Measurements from ENCODE around the gene BCL2L13. TPM values are rescaled to one million over a fixed set of nuclear protein-coding genes. Genes with fewer than 3 reads are reported as not detected.

The BCL2L13 gene
- total RNA-seq, 6 donors from 2014 or later: 40.4 to 67.1 (median 45.7) TPM

DNA sequence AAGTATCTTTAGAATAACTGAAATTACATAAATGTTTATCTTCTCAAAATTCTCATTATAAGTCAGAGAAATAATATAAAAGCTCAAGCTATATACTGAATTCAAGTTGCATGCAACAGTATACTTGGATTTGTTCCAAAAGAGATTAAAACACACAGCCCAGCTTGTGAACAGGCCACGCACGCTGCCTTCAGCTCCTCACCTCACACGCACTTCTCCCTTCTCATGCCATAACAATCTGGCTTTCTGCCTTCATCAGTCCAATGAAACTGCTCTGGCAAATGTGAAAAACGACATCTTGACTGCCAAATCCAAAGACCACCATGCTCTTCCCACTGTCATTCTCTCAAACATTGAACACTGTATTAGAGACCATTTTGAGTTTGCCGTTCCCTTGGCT lies 32.1 kb upstream of the BCL2L13 start:
- no peak overlapping the region for H3K27ac ChIP-seq
- ATAC-seq (ENCODE audit: low FRiP score in 2 of 2): no peak
- H3K36me3 ChIP-seq: peaks cover 0 to 83% (median 26%) of the 10 kb centered on the region in 4 donors
- DNase-seq: no peak
- no peaks in the 10 kb centered on the region for H3K27me3 ChIP-seq
- no peak overlapping the region for H3K4me3 ChIP-seq
- H3K9me3 ChIP-seq: no peaks in the 10 kb centered on the region
- WGBS, 2 donors: 70 to 76% methylated on average over 5 of the region's 5 CpGs
- peaks cover 0 to 5% (median 2%) of the 10 kb centered on the region in 4 donors for H3K4me1 ChIP-seq
- TF ChIP-seq POLR2AphosphoS5 (IDR thresholded peaks at IDR 0.05): no peak

DNA sequence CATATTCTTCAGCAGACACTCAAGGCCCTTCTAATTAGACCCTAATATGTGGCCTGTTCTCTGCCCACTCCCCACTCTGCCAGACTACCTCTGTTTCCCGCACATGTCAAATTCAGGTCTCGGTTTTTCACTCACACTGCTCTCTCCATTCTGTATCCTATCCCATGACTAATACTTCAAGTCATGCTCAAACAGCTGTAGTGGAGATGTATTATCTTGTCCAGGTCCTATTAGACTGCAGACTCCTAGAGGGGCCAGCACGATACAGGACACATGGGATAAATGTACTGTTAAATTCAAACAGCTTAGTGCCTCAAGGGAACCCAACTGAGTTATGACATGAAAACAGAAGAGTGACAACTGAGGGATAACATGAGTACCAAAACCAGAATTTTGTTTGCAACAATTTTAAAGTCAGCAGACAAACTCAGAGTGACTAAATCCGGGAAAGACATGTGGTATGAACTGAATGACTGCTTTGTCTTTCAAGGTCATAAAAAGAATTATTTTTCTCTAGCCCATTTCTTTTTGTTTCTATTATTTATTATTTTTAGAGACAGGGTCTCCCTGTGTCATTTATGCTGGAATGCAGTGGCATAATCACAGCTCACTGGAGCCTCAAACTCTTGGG lies 30.6 kb upstream of the BCL2L13 start:
- no peak for TF ChIP-seq EP300 (IDR thresholded peaks at IDR 0.05)
- no peak for TF ChIP-seq POLR2AphosphoS5 (IDR thresholded peaks at IDR 0.05)
- no peak for TF ChIP-seq POLR2A (IDR thresholded peaks at IDR 0.05)
- TF ChIP-seq, protein P1, sequence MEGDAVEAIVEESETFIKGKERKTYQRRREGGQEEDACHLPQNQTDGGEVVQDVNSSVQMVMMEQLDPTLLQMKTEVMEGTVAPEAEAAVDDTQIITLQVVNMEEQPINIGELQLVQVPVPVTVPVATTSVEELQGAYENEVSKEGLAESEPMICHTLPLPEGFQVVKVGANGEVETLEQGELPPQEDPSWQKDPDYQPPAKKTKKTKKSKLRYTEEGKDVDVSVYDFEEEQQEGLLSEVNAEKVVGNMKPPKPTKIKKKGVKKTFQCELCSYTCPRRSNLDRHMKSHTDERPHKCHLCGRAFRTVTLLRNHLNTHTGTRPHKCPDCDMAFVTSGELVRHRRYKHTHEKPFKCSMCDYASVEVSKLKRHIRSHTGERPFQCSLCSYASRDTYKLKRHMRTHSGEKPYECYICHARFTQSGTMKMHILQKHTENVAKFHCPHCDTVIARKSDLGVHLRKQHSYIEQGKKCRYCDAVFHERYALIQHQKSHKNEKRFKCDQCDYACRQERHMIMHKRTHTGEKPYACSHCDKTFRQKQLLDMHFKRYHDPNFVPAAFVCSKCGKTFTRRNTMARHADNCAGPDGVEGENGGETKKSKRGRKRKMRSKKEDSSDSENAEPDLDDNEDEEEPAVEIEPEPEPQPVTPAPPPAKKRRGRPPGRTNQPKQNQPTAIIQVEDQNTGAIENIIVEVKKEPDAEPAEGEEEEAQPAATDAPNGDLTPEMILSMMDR (IDR thresholded peaks at IDR 0.05): no peak
- DNase-seq: no peak
- Histone ChIP-seq H3K4me1 (peaks cover 0 to 5% (median 2%) of the 10 kb centered on the region in 4 donors), H3K4me3 (no peak overlapping the region), H3K36me3 (peaks cover 13 to 92% (median 39%) of the 10 kb centered on the region in 4 donors), H3K9me3 (no peaks in the 10 kb centered on the region), H3K27me3 (no peaks in the 10 kb centered on the region), H3K27ac (no peak overlapping the region)
- ATAC-seq (ENCODE audit: low FRiP score in 2 of 2): no peak
- WGBS, 2 donors: 94 to 95% methylated on average over 4 of the region's 4 CpGs

DNA sequence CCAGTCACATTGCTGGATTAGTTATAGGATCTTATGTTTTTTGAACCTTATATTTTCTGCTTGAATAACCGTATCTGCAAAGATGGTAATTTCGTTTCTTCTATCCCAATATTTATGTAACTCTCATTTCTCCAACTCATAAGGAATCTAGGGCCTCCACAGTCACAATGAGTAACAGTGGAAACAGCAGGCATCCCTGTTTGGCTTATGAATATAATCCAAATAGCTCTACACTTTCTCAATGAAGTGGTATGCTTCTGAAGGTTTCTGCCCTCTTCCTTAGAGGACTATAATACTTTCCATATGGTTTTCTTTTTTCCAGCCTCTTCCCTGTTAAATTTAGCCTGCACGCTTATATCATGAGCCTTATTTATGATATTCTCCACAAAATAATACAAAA lies 26.5 kb upstream of the BCL2L13 start:
- ATAC-seq (ENCODE audit: low FRiP score in 2 of 2): no peak

DNA sequence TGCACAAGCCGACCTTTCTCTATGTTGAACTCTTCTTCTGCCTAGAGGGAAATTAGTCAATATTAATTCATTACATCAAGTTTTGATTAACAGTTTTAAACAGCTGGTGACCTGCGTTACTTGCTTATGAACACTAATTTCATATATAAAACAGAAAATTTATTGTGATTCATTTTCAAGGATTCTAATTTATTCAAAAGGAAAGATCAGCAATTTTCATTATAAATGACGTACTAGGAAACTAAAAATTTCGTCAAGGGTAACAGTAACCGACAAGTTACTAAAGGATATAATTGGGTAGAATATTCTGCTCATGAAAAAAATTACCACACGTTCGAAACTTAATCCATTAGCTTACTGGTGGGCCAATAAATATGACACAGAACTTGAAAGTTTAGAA lies 25.3 kb upstream of the BCL2L13 start:
- H3K36me3 ChIP-seq: peaks cover 20 to 91% (median 43%) of the 10 kb centered on the region in 4 donors

More for the DNA sequence above, 26.5 kb upstream of the BCL2L13 start:
- Histone ChIP-seq H3K27me3 (no peaks in the 10 kb centered on the region), H3K9me3 (no peaks in the 10 kb centered on the region), H3K36me3 (peaks cover 18 to 91% (median 45%) of the 10 kb centered on the region in 4 donors), H3K27ac (no peak overlapping the region), H3K4me1 (no peaks in the 10 kb centered on the region), H3K4me3 (no peak overlapping the region)
- TF ChIP-seq, protein P1 (IDR thresholded peaks at IDR 0.05): no peak
- TF ChIP-seq EP300 (IDR thresholded peaks at IDR 0.05) (no peak), POLR2A (IDR thresholded peaks at IDR 0.05) (no peak), POLR2AphosphoS5 (IDR thresholded peaks at IDR 0.05) (no peak)
- WGBS, 2 donors: 33 to 60% methylated on average over 3 of the region's 3 CpGs
- DNase-seq: no peak

DNA sequence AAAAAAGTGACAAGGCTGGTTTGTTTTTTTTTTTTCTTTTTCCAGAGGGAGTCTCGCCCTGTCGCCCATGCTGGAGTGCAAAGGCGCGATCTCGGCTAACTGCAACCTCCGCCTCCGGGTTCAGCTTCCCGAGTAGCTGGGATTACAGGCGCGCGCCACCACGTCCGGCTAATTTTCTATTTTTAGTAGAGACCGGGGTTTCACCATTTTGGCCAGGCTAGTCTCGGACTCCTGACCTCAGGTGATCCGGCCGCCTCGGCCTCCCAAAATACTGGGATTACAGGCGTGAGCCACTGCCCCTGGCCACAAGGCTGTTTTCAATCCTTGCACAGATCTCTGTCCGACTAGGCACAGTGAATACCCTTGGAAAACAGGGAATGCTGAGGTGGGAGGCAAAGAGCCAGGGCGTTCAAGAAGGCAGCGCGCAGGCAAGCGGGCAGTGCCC lies 10.6 kb upstream of the BCL2L13 start:
- Histone ChIP-seq H3K27me3 (no peaks in the 10 kb centered on the region), H3K4me3 (peak overlapping the region; percentile 52 to 96 (median 73)), H3K27ac (peak overlapping the region; percentile 92 to 95 (median 94)), H3K4me1 (peaks cover 17 to 41% (median 29%) of the 10 kb centered on the region in 4 donors), H3K9me3 (no peaks in the 10 kb centered on the region), H3K36me3 (peaks cover 0 to 16% (median 6%) of the 10 kb centered on the region in 4 donors)
- 10 to 12% methylated on average over 14 to 24 of the region's 24 CpGs for WGBS, 2 donors
- ATAC-seq (ENCODE audit: low FRiP score in 2 of 2) (no peak), DNase-seq (no peak)
- TF ChIP-seq, protein P1 (IDR thresholded peaks at IDR 0.05): peak in 1 of 6 experiments; percentile 12
- no peak for TF ChIP-seq POLR2A (IDR thresholded peaks at IDR 0.05)

More for the DNA sequence above, 25.3 kb upstream of the BCL2L13 start:
- Histone ChIP-seq H3K9me3 (no peaks in the 10 kb centered on the region), H3K4me1 (no peaks in the 10 kb centered on the region), H3K4me3 (no peak overlapping the region), H3K27me3 (no peaks in the 10 kb centered on the region), H3K27ac (no peak overlapping the region)
- TF ChIP-seq EP300 (IDR thresholded peaks at IDR 0.05) (no peak), POLR2A (IDR thresholded peaks at IDR 0.05) (no peak), POLR2AphosphoS5 (IDR thresholded peaks at IDR 0.05) (no peak)
- TF ChIP-seq, protein P1 (IDR thresholded peaks at IDR 0.05): no peak
- whole genome bisulfite sequencing, 2 donors: 90% methylated on average over 7 of the region's 7 CpGs
- no peak for DNase-seq
- ATAC-seq (ENCODE audit: low FRiP score in 2 of 2): no peak
